ENCODE results near the gene SHH. TPM values are rescaled to one million over a fixed set of nuclear protein-coding genes. Genes with fewer than 3 reads are reported as not detected.

SHH gene
- polyA plus RNA-seq, 3 donors, result not detected

GRCh38 chr7:155794196-155794595 lies 18.1 kb downstream of the SHH start:
- intact Hi-C loops (cut with micrococcal nuclease), result loop anchor here (10.0 kb wide), 4 partner anchors 681 to 1461 kb away; no protein-coding TSS in a partner anchor
- no peak for TF ChIP-seq CTCF (IDR thresholded peaks at IDR 0.05)
- WGBS (ENCODE audit: insufficient coverage), result 85% methylated on average over 7 of the region's 9 CpGs
- DNase-seq, result no peak
- Mint-ChIP-seq H3K36me3 (peaks cover 0 to 2% of the 10 kb centered on the region in 2 donors), H3K27ac (no peak overlapping the region), H3K9me3 (peaks cover 0 to 11% (median 0%) of the 10 kb centered on the region in 7 donors), H3K4me3 (no peak overlapping the region), H3K4me1 (peaks cover 11% of the 10 kb centered on the region), H3K27me3 (ENCODE audit: low read depth in 3 of 3) (peaks cover 15 to 47% (median 25%) of the 10 kb centered on the region in 3 donors)
- H2AFZ ChIP-seq (ENCODE audit: insufficient read depth, low read depth, low read length, poor library complexity, severe bottlenecking), result no peak overlapping the region
- no peaks in the 10 kb centered on the region for H3K79me2 ChIP-seq (ENCODE audit: insufficient read depth, low read length)
- H4K20me1 ChIP-seq (ENCODE audit: insufficient read depth, low read length), result no peaks in the 10 kb centered on the region
- no peak overlapping the region for H3K4me3 ChIP-seq (replicated peaks in 1 of 3; ENCODE audit: low read depth in 2 of 3, low read length in 3 of 3)
- H3K4me2 ChIP-seq (replicated peaks; ENCODE audit: extremely low read depth, low read length, poor library complexity, severe bottlenecking), result no peak overlapping the region
- H3K9ac ChIP-seq (ENCODE audit: insufficient read depth, low read length, poor library complexity, severe bottlenecking), result no peak overlapping the region
- H3K27ac ChIP-seq (ENCODE audit: low read depth in 1 of 2, low read length in 2 of 2), result no peak overlapping the region
- H3K27me3 ChIP-seq (ENCODE audit: control insufficient read depth in 2 of 2, insufficient read depth in 2 of 2, low read length in 2 of 2), result peaks cover 4 to 23% of the 10 kb centered on the region in 2 donors
- H3K4me1 ChIP-seq (ENCODE audit: control insufficient read depth in 1 of 2, insufficient read depth in 2 of 2, low read length in 2 of 2), result peaks cover 10 to 12% of the 10 kb centered on the region in 2 donors
- no peaks in the 10 kb centered on the region for H3K9me3 ChIP-seq (replicated peaks in 1 of 2; ENCODE audit: control insufficient read depth in 1 of 2, insufficient read depth in 1 of 2, low read length in 2 of 2)
- H3K36me3 ChIP-seq (replicated peaks in 1 of 2; ENCODE audit: control insufficient read depth in 1 of 2, insufficient read depth in 2 of 2, low read length in 2 of 2), result no peaks in the 10 kb centered on the region

GRCh38 chr7:155793720-155794119 lies 18.5 kb downstream of the SHH start:
- Histone ChIP-seq H3K79me2 (ENCODE audit: insufficient read depth, low read length) (no peaks in the 10 kb centered on the region), H3K4me1 (ENCODE audit: control insufficient read depth in 1 of 2, insufficient read depth in 2 of 2, low read length in 2 of 2) (peaks cover 7 to 9% of the 10 kb centered on the region in 2 donors), H3K27me3 (ENCODE audit: control insufficient read depth in 2 of 2, insufficient read depth in 2 of 2, low read length in 2 of 2) (peaks cover 0 to 19% of the 10 kb centered on the region in 2 donors), H3K4me3 (replicated peaks in 1 of 3; ENCODE audit: low read depth in 2 of 3, low read length in 3 of 3) (no peak overlapping the region), H3K9ac (ENCODE audit: insufficient read depth, low read length, poor library complexity, severe bottlenecking) (no peak overlapping the region), H4K20me1 (ENCODE audit: insufficient read depth, low read length) (no peaks in the 10 kb centered on the region), H3K4me2 (replicated peaks; ENCODE audit: extremely low read depth, low read length, poor library complexity, severe bottlenecking) (no peak overlapping the region), H3K9me3 (replicated peaks in 1 of 2; ENCODE audit: control insufficient read depth in 1 of 2, insufficient read depth in 1 of 2, low read length in 2 of 2) (no peaks in the 10 kb centered on the region), H3K36me3 (replicated peaks in 1 of 2; ENCODE audit: control insufficient read depth in 1 of 2, insufficient read depth in 2 of 2, low read length in 2 of 2) (no peaks in the 10 kb centered on the region), H2AFZ (ENCODE audit: insufficient read depth, low read depth, low read length, poor library complexity, severe bottlenecking) (no peak overlapping the region), H3K27ac (ENCODE audit: low read depth in 1 of 2, low read length in 2 of 2) (no peak overlapping the region)
- Mint-ChIP-seq H3K27ac (no peak overlapping the region), H3K27me3 (ENCODE audit: low read depth in 3 of 3) (peaks cover 11 to 46% (median 20%) of the 10 kb centered on the region in 3 donors), H3K36me3 (peaks cover 0 to 2% of the 10 kb centered on the region in 2 donors), H3K4me1 (peaks cover 6% of the 10 kb centered on the region), H3K9me3 (peaks cover 0 to 9% (median 0%) of the 10 kb centered on the region in 7 donors), H3K4me3 (no peak overlapping the region)
- DNase-seq, result no peak
- intact Hi-C loops (cut with micrococcal nuclease), result loop anchor here (10.0 kb wide), 4 partner anchors 681 to 1461 kb away; no protein-coding TSS in a partner anchor
- 94% methylated on average over 3 of the region's 4 CpGs for WGBS (ENCODE audit: insufficient coverage)
- no peak for TF ChIP-seq CTCF (IDR thresholded peaks at IDR 0.05)
